Esophagus squamous epithelium (tissue), 4 donors: ENCODE data around the gene MYL6.

ENCODE experiments used
- POLR2A ChIP-seq, 4 donors: fragments of 450-650 bp; IDR thresholded peaks; one replicate each; pipeline ENCODE4 v1.6.1; 2017; ENCODE audit warnings: antibody characterized with exemption in 4 of 4, mild to moderate bottlenecking in 4 of 4, moderate library complexity in 3 of 4
- TF ChIP-seq, protein P1 (sequence below), 6 experiments: fragments of 450-650 bp in 4 of 6; fragments of 200-600 bp in 2 of 6; sonication (generic) in 2 of 6; IDR thresholded peaks; one replicate each; pipeline ENCODE4 v1.5.1; 2016 to 2019; ENCODE audit warnings: antibody characterized with exemption in 6 of 6, mild to moderate bottlenecking in 4 of 6, moderate library complexity in 4 of 6

DNA sequence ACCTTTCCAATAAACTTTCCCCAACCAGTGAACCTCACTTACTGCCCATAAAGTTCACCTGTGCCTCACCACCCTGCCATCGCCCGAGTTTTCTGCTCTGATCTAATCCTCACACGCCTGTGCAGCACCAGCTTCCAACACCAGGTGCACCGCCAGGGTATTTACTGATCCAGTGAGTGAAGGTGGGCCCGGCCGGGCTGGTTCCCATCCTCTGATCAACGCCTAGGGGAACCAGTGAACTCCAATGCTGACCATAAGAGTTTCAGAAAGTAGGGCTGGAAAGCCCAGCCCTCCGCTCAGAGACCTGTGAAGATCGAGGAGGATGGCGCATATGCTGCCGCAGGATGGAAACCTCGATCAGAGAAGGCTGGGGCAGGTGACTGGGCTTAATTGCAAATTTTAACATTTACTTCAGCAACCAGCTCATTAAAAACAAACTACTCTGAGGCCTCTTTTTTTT is 6.5 kb upstream of the MYL6 start:
- TF ChIP-seq, protein P1, sequence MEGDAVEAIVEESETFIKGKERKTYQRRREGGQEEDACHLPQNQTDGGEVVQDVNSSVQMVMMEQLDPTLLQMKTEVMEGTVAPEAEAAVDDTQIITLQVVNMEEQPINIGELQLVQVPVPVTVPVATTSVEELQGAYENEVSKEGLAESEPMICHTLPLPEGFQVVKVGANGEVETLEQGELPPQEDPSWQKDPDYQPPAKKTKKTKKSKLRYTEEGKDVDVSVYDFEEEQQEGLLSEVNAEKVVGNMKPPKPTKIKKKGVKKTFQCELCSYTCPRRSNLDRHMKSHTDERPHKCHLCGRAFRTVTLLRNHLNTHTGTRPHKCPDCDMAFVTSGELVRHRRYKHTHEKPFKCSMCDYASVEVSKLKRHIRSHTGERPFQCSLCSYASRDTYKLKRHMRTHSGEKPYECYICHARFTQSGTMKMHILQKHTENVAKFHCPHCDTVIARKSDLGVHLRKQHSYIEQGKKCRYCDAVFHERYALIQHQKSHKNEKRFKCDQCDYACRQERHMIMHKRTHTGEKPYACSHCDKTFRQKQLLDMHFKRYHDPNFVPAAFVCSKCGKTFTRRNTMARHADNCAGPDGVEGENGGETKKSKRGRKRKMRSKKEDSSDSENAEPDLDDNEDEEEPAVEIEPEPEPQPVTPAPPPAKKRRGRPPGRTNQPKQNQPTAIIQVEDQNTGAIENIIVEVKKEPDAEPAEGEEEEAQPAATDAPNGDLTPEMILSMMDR (IDR thresholded peaks at IDR 0.05), result peak; percentile 57 to 90 (median 74)
- TF ChIP-seq POLR2A (IDR thresholded peaks at IDR 0.05), result no peak
